Lower lobe of right lung (tissue), 2 donors: Measurements from ENCODE around the gene PATJ. TPM values are rescaled to one million over a fixed set of nuclear protein-coding genes. Genes with fewer than 3 reads are reported as not detected.

Experiments
- ATAC-seq, 2 donors: fragments of 200-7000 bp; cut with Tn5 transposase; one replicate each; pipeline ENCODE4 v1.9.1; 2020 to 2022; ENCODE audit warnings: mild to moderate bottlenecking in 2 of 2, moderate library complexity in 2 of 2
- DNase-seq: peaks from one replicate; pipeline ENCODE4 v3.0.0-alpha.2; 2020
- H3K27ac ChIP-seq: fragments of 200-600 bp; one replicate; pipeline ENCODE4 v1.8.0; 2022
- H3K27me3 ChIP-seq: fragments of 200-600 bp; one replicate; pipeline ENCODE4 v1.8.0; 2022; ENCODE audit warnings: low read depth
- H3K36me3 ChIP-seq: fragments of 200-600 bp; one replicate; pipeline ENCODE4 v1.8.0; 2022; ENCODE audit warnings: mild to moderate bottlenecking
- H3K4me1 ChIP-seq: fragments of 200-600 bp; one replicate; pipeline ENCODE4 v1.8.0; 2022
- H3K4me3 ChIP-seq: fragments of 200-600 bp; one replicate; pipeline ENCODE4 v1.8.0; 2022; ENCODE audit warnings: mild to moderate bottlenecking
- H3K9me3 ChIP-seq: fragments of 200-600 bp; one replicate; pipeline ENCODE4 v1.8.0; 2022
- CTCF ChIP-seq: fragments of 200-600 bp; IDR thresholded peaks from one replicate; pipeline ENCODE4 v1.8.0; 2022; ENCODE audit warnings: antibody characterized with exemption, mild to moderate bottlenecking
- intact Hi-C: fragments of 100-400 bp; cut with DNase I; formaldehyde crosslinking; loops from one replicate; pipeline ENCODE4 v1.11.0; 2022
- total RNA-seq: library from RNA; stranded (reverse); fragmentation: NEBNext Ultra II Directional; extraction: Animal tissue kit (Norgen Biotek cat#: 25700); gene quantifications from one replicate; pipeline ENCODE4 v1.2.1, GENCODE V29; 2021
- donor health status: DM: no; HTN: yes; CAD: no; lungs with severe emphysema.

The PATJ gene
- total RNA-seq, 1 donor from 2014 or later = 63.9 TPM

DNA sequence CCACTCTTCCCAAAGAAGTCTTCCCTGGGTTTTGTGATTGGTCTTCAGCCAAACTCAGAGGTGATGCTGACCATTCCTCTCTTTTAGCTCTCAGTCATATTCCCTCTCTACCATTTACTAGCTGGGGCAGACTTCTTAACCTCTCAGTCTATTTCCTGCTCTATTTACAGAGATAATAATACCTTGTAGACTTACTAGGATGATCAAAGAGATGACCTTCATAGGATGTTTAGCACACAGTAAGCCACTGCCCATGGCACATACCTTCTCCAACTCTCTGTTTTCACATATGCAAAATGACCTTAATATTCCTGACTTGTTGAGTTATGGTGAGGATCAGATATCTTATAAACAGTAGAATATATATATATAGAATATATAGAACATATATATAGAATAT lies 346.2 kb downstream of the PATJ start:
- intact Hi-C loops = no loop called here
- ATAC-seq (no peak), DNase-seq (no peak)
- Histone ChIP-seq H3K27me3 (no peaks in the 10 kb centered on the region), H3K4me3 (no peak overlapping the region), H3K27ac (no peak overlapping the region), H3K9me3 (no peaks in the 10 kb centered on the region), H3K36me3 (peaks cover 17% of the 10 kb centered on the region), H3K4me1 (no peaks in the 10 kb centered on the region)
- TF ChIP-seq CTCF = no peak

DNA sequence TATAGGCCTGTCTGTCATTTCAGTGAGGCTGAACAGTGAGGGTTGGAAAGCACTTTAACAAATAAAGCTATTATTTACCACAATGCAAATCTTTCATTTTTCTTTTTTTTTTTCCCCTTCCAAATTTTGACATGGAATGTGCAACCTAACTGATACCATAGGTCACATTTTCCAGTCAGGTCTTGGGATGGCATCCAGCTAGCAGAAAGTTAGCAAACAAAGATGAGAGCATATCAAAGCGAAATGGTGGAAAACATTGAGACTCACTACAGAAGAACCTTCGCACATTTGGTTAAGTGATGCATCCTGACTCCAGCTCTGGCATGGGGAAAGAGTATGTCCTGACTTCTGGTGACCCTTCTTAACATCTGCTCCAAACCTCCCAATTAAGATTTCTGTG lies 347.3 kb downstream of the PATJ start:
- H3K4me3 ChIP-seq = no peak overlapping the region
- H3K27ac ChIP-seq = no peak overlapping the region
- no peaks in the 10 kb centered on the region for H3K27me3 ChIP-seq
- no peak for ATAC-seq
- no peaks in the 10 kb centered on the region for H3K9me3 ChIP-seq
- H3K36me3 ChIP-seq = peaks cover 14% of the 10 kb centered on the region
- no peak for TF ChIP-seq CTCF
- H3K4me1 ChIP-seq = no peaks in the 10 kb centered on the region
- no peak for DNase-seq
- intact Hi-C loops = no loop called here

GRCh38 chr1:62090016-62090415 lies 347.7 kb downstream of the PATJ start:
- ATAC-seq (no peak), DNase-seq (no peak)
- intact Hi-C loops = no loop called here
- no peak for TF ChIP-seq CTCF
- no peaks in the 10 kb centered on the region for H3K9me3 ChIP-seq
- H3K4me1 ChIP-seq = no peaks in the 10 kb centered on the region
- no peak overlapping the region for H3K27ac ChIP-seq
- no peak overlapping the region for H3K4me3 ChIP-seq
- peaks cover 12% of the 10 kb centered on the region for H3K36me3 ChIP-seq
- H3K27me3 ChIP-seq = no peaks in the 10 kb centered on the region

DNA sequence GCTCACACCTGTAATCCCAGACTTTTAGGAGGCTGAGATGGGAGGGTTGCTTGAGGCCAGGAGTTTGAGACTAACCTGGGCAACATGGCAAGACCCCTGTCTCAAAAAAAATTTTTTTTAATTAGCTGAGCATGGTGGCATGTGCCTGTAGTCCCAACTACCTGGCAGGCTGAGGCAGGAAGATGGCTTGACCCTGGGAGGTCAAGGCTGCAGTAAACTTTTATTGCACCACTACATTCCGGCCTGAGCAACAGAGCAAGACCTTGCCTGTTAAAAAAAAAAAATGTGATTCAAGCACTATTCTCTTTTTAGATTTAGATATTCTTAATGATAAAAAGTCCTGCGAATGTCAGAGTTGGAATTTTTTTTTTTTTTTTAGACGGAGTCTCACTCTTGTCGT lies 349.8 kb downstream of the PATJ start:
- DNase-seq (no peak), ATAC-seq (no peak)
- H3K4me1 ChIP-seq = no peaks in the 10 kb centered on the region
- no peak for TF ChIP-seq CTCF
- no peak overlapping the region for H3K27ac ChIP-seq
- no peaks in the 10 kb centered on the region for H3K36me3 ChIP-seq
- intact Hi-C loops = no loop called here
- H3K27me3 ChIP-seq = no peaks in the 10 kb centered on the region
- H3K4me3 ChIP-seq = no peak overlapping the region
- H3K9me3 ChIP-seq = no peaks in the 10 kb centered on the region

DNA sequence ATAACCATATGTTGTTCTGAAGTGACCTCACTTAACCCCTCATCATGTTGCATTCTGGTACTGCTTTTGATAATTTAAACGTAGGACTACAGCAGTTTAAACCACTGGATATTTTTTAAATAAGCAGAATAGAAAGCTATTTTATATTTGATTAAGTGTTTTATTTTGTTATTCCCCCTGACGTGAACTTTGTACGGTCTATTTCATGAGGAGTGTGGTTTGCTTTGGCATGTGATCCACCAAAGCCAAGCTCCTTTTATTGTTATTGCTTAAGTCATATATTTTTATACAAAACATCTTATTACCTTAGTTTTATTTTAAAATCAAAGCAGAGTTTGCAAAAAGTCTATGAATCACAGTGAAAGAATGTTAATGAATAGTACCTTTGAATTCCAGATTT lies 351.0 kb downstream of the PATJ start:
- no peaks in the 10 kb centered on the region for H3K36me3 ChIP-seq
- intact Hi-C loops = no loop called here
- ATAC-seq (no peak), DNase-seq (no peak)
- no peak overlapping the region for H3K27ac ChIP-seq
- no peak for TF ChIP-seq CTCF
- no peaks in the 10 kb centered on the region for H3K27me3 ChIP-seq
- H3K4me3 ChIP-seq = no peak overlapping the region
- no peaks in the 10 kb centered on the region for H3K9me3 ChIP-seq
- H3K4me1 ChIP-seq = no peaks in the 10 kb centered on the region

DNA sequence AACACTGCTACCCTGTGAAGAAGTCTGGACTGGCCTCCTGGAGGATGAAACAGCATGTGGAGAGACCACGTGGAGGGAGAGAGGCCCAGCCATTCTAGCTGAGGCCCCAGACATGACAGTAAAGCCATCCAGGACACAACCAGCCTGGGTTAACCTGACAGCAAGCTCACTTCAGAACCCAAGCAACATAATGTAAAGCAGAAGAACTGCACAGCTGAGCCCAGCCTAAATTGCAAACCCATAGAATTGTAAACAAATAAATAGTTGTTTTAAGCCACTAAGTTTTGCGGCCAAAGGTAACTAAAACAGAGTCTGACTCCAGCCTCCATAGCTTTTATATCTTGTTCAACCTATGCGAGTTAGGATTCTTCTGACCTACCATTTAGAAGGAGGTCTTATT lies 355.2 kb downstream of the PATJ start:
- ATAC-seq (no peak), DNase-seq (no peak)
- no peak for TF ChIP-seq CTCF
- Histone ChIP-seq H3K4me1 (no peaks in the 10 kb centered on the region), H3K27ac (no peak overlapping the region), H3K27me3 (no peaks in the 10 kb centered on the region), H3K9me3 (no peaks in the 10 kb centered on the region), H3K4me3 (no peak overlapping the region), H3K36me3 (no peaks in the 10 kb centered on the region)
- intact Hi-C loops = no loop called here
